PC-3 (cell line): Measurements from ENCODE around the gene DSCAM. TPM values are rescaled to one million over a fixed set of nuclear protein-coding genes. Genes with fewer than 3 reads are reported as not detected.

Source experiments
- ATAC-seq: fragments of 200-7000 bp; cut with Tn5 transposase; 2 replicates; pipeline ENCODE4 v1.9.1; 2020; ENCODE audit warnings: mild to moderate bottlenecking, moderate library complexity
- BruUV-seq: library from RNA; stranded (reverse); fragments of 400-500 nt; replicated peaks from 2 replicates; lab custom pipeline; 2021; lab: Mats Ljungman, UMichigan
- CTCF ChIA-PET: fragments of 300-600 bp; sonication (Branson Sonifier 250); formaldehyde crosslinking; loops from one replicate; lab custom pipeline; 2022; ENCODE audit warnings: antibody characterized with exemption; lab: Charles Lee
- POLR2A ChIA-PET: fragments of 300-600 bp; sonication (Branson Sonifier 250); formaldehyde crosslinking; loops from one replicate; lab custom pipeline; 2022; ENCODE audit warnings: antibody characterized with exemption; ENCODE audit not compliant: unreplicated experiment; lab: Charles Lee
- DNase-seq: peaks from one replicate; pipeline ENCODE4 v3.0.0-alpha.2; 2015
- H2AFZ ChIP-seq: fragments of 300-600 bp; sonication (generic); 2 replicates; pipeline ENCODE4 v1.6.0; 2016; ENCODE audit warnings: antibody characterized with exemption, low read length
- H3F3A ChIP-seq: fragments of 300-600 bp; sonication (generic); one replicate; pipeline ENCODE4 v1.6.0; 2017; ENCODE audit warnings: antibody characterized with exemption, low read length, control low read depth, mild to moderate bottlenecking; ENCODE audit not compliant: unreplicated experiment
- H3K27ac ChIP-seq: fragments of 300-600 bp; sonication (generic); 2 replicates; pipeline ENCODE4 v1.5.1; 2016; ENCODE audit warnings: mild to moderate bottlenecking, low read length
- H3K27me3 ChIP-seq: fragments of 300-600 bp; sonication (generic); 2 replicates; pipeline ENCODE4 v1.6.1; 2016; ENCODE audit warnings: low read length, mixed read lengths
- H3K36me3 ChIP-seq: fragments of 300-600 bp; sonication (generic); 2 replicates; pipeline ENCODE4 v1.6.1; 2016; ENCODE audit warnings: low read depth, mixed run types, low read length, mixed read lengths
- H3K4me1 ChIP-seq: fragments of 300-600 bp; sonication (generic); 2 replicates; pipeline ENCODE4 v1.5.1; 2016; ENCODE audit warnings: low read length; ENCODE audit not compliant: insufficient read depth
- H3K4me2 ChIP-seq: fragments of 300-600 bp; sonication (generic); 2 replicates; pipeline ENCODE4 v1.6.0; 2016; ENCODE audit warnings: low read length
- H3K4me3 ChIP-seq: fragments of 300-600 bp; sonication (generic); 2 replicates; pipeline ENCODE4 v1.5.1; 2016; ENCODE audit warnings: mild to moderate bottlenecking, low read length, mixed read lengths
- H3K79me2 ChIP-seq: fragments of 300-600 bp; sonication (generic); 2 replicates; pipeline ENCODE4 v1.6.1; 2017; ENCODE audit warnings: low read length, mixed read lengths
- H3K9ac ChIP-seq: fragments of 300-600 bp; sonication (generic); 2 replicates; pipeline ENCODE4 v1.6.0; 2016; ENCODE audit warnings: mild to moderate bottlenecking, low read length
- H3K9me2 ChIP-seq: fragments of 300-600 bp; sonication (generic); replicated peaks from 2 replicates; pipeline ENCODE4 v1.6.1; 2016; ENCODE audit warnings: mixed run types, low read length, mixed read lengths
- H3K9me3 ChIP-seq: fragments of 300-600 bp; sonication (generic); 2 replicates; pipeline ENCODE4 v1.6.1; 2016; ENCODE audit warnings: low read length, mixed read lengths
- H4K20me1 ChIP-seq: fragments of 300-600 bp; sonication (generic); 2 replicates; pipeline ENCODE4 v1.6.1; 2016; ENCODE audit warnings: low read length, mixed read lengths
- CTCF ChIP-seq: fragments of 300-600 bp; sonication (generic); conservative IDR thresholded peaks from 2 replicates; pipeline ENCODE4 v1.5.1; 2017; ENCODE audit warnings: antibody characterized with exemption, low read depth, mild to moderate bottlenecking, low read length
- EZH2 ChIP-seq: fragments of 300-600 bp; sonication (generic); IDR thresholded peaks from one replicate; pipeline ENCODE4 v1.6.1; 2017; ENCODE audit warnings: antibody characterized with exemption, mild to moderate bottlenecking, low read length; ENCODE audit not compliant: unreplicated experiment
- EZH2phosphoT487 ChIP-seq: fragments of 300-600 bp; sonication (generic); IDR thresholded peaks from 2 replicates; pipeline ENCODE4 v1.6.1; 2018; ENCODE audit warnings: mild to moderate bottlenecking, antibody characterized with exemption, low read length, borderline replicate concordance
- intact Hi-C: fragments of 100-400 bp; cut with micrococcal nuclease; formaldehyde crosslinking; loops from 2 replicates; pipeline ENCODE4 v1.9.0; 2023
- total RNA-seq: library from RNA; depleted of rRNA; stranded (reverse); fragments of >200 nt; gene quantifications from 2 replicates; pipeline ENCODE4 v1.2.3, GENCODE V29; 2014

Gene DSCAM
- total RNA-seq, 1 experiment from 2014 or later: not detected

DNA sequence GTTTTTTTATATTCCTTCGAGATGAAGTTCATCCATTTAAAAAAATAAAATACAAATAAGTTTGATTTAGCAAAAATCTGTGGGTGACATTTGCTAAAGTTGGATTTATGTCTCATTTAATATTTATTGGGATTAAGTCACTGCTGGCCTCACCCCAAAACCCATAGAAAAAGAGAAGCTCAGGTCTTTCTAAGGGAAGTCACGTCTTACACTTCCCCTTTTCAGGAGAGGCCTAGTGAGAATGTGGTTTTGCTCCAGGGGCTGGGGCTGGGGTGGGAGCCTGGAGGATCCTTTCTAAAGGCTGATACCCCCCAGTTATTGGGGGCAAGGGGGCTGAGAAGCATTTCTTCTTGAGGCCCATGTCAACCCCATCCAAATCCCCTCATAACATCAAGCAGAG lies 300.3 kb downstream of the DSCAM start:
- Histone ChIP-seq H4K20me1 (no peaks in the 10 kb centered on the region), H3K9me2 (no peaks in the 10 kb centered on the region), H3K9ac (no peak overlapping the region), H3K4me1 (no peaks in the 10 kb centered on the region), H3K9me3 (peaks cover 24% of the 10 kb centered on the region), H3K4me3 (no peak overlapping the region), H3K79me2 (no peaks in the 10 kb centered on the region), H3K36me3 (no peaks in the 10 kb centered on the region), H3K27ac (no peak overlapping the region), H2AFZ (no peak overlapping the region), H3K4me2 (no peak overlapping the region), H3F3A (no peaks in the 10 kb centered on the region), H3K27me3 (no peaks in the 10 kb centered on the region)
- intact Hi-C loops: no loop called here
- ChIA-PET POLR2A (no interaction called here), CTCF (no interaction called here)
- DNase-seq (no peak), ATAC-seq (no peak)
- BruUV-seq: no TSS peak
- TF ChIP-seq CTCF (no peak), EZH2phosphoT487 (no peak), EZH2 (no peak)

- H2AFZ ChIP-seq: no peak overlapping the region
- no peak overlapping the region for H3K4me2 ChIP-seq
- BruUV-seq: no TSS peak
- ChIA-PET POLR2A (no interaction called here), CTCF (no interaction called here)
- intact Hi-C loops: no loop called here
- H3K9me3 ChIP-seq: peaks cover 9% of the 10 kb centered on the region; the same call in 1 of the 2 replicates
- no peaks in the 10 kb centered on the region for H3F3A ChIP-seq
- H4K20me1 ChIP-seq: no peaks in the 10 kb centered on the region
- H3K4me1 ChIP-seq: no peaks in the 10 kb centered on the region
- no peak overlapping the region for H3K27ac ChIP-seq
- no peaks in the 10 kb centered on the region for H3K79me2 ChIP-seq
- DNase-seq (no peak), ATAC-seq (no peak)
- no peaks in the 10 kb centered on the region; the same call in 1 of the 2 replicates for H3K27me3 ChIP-seq
- TF ChIP-seq EZH2 (no peak), CTCF (no peak), EZH2phosphoT487 (no peak)
- no peaks in the 10 kb centered on the region for H3K36me3 ChIP-seq
- no peak overlapping the region for H3K4me3 ChIP-seq
- no peak overlapping the region for H3K9ac ChIP-seq
- no peaks in the 10 kb centered on the region for H3K9me2 ChIP-seq
Observed at GRCh38 chr21:40540216-40540615, 306.7 kb downstream of the DSCAM start.

DNA sequence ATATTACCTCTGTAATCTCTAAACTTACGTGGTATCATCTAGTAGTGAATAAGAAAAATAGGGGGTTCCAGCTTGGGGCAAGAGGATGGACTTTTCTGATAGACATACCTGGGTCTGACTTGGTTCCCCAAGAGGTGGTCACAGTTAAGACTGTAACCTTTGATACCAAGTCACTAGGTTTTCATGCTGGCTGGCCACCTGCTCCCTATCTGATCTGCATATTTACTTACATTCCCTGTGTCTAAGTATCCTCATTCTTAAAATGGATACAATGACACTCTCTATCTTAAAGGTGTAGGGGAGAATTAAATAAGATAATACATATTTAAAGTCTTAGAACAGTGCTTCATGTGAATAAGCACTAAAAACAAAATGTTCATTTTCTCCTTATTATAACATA lies 312.1 kb downstream of the DSCAM start:
- H3K79me2 ChIP-seq: no peaks in the 10 kb centered on the region
- no peak overlapping the region for H2AFZ ChIP-seq
- H3K9me3 ChIP-seq: peaks cover 18% of the 10 kb centered on the region
- CTCF ChIA-PET: no interaction called here
- TF ChIP-seq EZH2phosphoT487 (no peak), CTCF (no peak), EZH2 (no peak)
- H3K9ac ChIP-seq: no peak overlapping the region
- no peak overlapping the region for H3K4me3 ChIP-seq
- BruUV-seq: no TSS peak
- H3K4me2 ChIP-seq: no peak overlapping the region
- H4K20me1 ChIP-seq: no peaks in the 10 kb centered on the region
- POLR2A ChIA-PET: no interaction called here
- intact Hi-C loops: no loop called here
- no peaks in the 10 kb centered on the region for H3K36me3 ChIP-seq
- H3K27ac ChIP-seq: no peak overlapping the region
- ATAC-seq: no peak
- no peak for DNase-seq
- H3K9me2 ChIP-seq: no peaks in the 10 kb centered on the region
- no peaks in the 10 kb centered on the region for H3K27me3 ChIP-seq
- no peaks in the 10 kb centered on the region for H3F3A ChIP-seq
- no peaks in the 10 kb centered on the region for H3K4me1 ChIP-seq
